Muscle layer of duodenum (tissue), 2 donors: ENCODE data around the gene ENPP7.
"Not testable (repeated sequence)": the region's sequence is repeated elsewhere in the genome, so short reads cannot be mapped to it uniquely, and the experiment has no call there.

ENCODE experiments used
- H3K27ac ChIP-seq: one replicate; pipeline ENCODE4 v1.7.0; 2013; ENCODE audit warnings: mild to moderate bottlenecking, low read length
- H3K27me3 ChIP-seq: one replicate; pipeline ENCODE4 v1.7.0; 2013; ENCODE audit warnings: low read depth, mild to moderate bottlenecking, control low read depth, low read length
- H3K36me3 ChIP-seq, 2 donors: one replicate each; pipeline ENCODE4 v1.7.0; 2013; ENCODE audit warnings: low read length in 2 of 2, control low read depth in 1 of 2, mild to moderate bottlenecking in 1 of 2; ENCODE audit not compliant: insufficient read depth in 2 of 2, control insufficient read depth in 1 of 2
- H3K4me1 ChIP-seq, 2 donors: one replicate each; pipeline ENCODE4 v1.7.0; 2013; ENCODE audit warnings: low read length in 2 of 2, mild to moderate bottlenecking in 2 of 2, control low read depth in 1 of 2, moderate library complexity in 1 of 2; ENCODE audit not compliant: insufficient read depth in 2 of 2, control insufficient read depth in 1 of 2
- H3K4me3 ChIP-seq, 2 donors: one replicate each; pipeline ENCODE4 v1.7.0; 2013; ENCODE audit warnings: low read length in 2 of 2, low read depth in 1 of 2, mild to moderate bottlenecking in 1 of 2
- H3K9me3 ChIP-seq, 2 donors: one replicate each; pipeline ENCODE4 v1.7.0; 2013; ENCODE audit warnings: low read length in 2 of 2, control low read depth in 1 of 2, mild to moderate bottlenecking in 1 of 2; ENCODE audit not compliant: control insufficient read depth in 1 of 2
- donor health status: healthy.

The ENPP7 gene

DNA sequence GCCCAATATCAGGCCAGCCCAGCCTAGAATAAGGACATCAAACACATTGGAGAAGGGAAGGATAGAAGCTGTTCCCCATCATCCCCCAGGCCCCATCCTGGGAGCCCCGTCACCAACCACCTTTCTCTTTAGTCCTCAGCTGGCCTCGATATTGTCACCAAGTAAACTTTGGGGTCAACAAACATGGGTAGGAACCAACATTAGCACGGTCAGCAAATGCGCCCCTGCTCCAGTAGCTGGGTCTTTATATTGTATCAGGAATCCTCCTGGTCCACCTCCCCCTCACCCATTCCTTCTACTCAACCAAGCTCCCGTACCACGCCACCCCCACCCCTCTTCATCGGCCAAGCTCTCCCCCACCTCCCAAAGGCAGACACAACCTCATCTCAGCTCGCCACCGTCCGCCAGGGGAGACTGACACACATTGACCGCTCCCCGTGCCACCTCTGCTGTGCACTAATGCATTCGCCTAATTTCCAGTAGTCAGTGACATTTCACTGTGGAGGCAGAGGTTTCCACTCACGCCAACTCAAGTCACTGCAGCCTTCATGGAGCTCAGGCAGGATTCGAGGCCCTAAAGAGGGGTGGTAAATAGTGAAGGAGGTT is 26.5 kb downstream of the ENPP7 start:
- H3K4me3 ChIP-seq: no peak overlapping the region
- no peaks in the 10 kb centered on the region for H3K9me3 ChIP-seq
- no peaks in the 10 kb centered on the region for H3K4me1 ChIP-seq
- H3K36me3 ChIP-seq: no peaks in the 10 kb centered on the region
- H3K27ac ChIP-seq: no peak overlapping the region
- H3K27me3 ChIP-seq: no peaks in the 10 kb centered on the region

DNA sequence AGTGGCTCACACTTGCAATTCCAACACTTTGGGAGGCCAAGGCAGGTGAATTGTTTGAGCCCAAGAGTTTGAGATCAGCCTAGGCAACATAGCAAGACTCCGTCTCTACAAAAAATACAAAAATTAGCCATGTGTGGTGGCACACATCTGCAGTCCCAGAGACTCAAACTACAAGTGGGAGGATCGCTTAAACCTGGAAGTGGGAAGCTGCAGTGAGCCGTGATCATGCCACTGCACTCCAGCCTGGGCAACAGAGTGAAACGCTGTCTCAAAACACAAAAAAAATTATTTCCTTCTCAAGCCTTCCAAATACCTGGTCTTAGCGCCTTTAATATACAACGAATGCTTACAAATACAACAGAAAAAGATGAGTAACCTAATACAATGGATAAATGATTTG is 27.5 kb downstream of the ENPP7 start:
- Histone ChIP-seq H3K9me3 (no peaks in the 10 kb centered on the region), H3K4me1 (no peaks in the 10 kb centered on the region), H3K27ac (no peak overlapping the region), H3K36me3 (no peaks in the 10 kb centered on the region), H3K27me3 (no peaks in the 10 kb centered on the region), H3K4me3 (no peak overlapping the region)

DNA sequence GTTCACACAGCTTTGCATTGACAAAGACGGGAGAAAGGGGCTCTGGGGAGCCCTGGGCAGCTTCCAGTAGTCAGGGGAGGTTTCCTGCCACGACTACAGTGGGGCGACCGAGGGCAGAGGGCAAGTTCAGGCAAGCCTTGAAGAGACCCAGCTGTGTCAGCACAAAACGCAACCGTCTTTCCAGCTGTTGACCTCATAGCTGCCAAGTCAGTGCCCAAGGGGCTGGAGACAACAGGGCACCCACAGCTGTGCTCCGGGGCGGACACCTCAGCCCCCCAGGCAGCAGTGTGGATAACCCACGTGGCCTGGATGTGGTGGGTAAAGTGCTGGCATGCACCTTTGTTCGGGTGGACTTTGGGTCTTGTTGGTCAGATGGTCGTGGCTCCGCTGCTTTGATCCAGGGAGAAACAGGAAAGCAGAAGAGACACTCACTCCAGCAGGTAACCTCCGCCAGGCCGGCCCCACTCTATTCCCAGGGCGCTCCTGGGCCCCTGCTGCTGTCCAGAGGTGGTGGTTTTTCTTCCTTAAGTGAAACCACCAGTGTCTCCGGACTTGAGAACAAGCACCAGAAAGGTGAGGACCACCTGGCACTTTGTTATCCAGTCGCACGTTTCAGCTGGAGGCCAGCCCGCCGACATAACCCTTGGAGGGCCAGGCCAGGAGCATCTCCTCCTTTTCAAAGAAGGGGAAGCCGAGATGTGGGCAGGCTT is 29.6 kb downstream of the ENPP7 start:
- no peaks in the 10 kb centered on the region for H3K36me3 ChIP-seq
- H3K9me3 ChIP-seq: no peaks in the 10 kb centered on the region
- no peaks in the 10 kb centered on the region for H3K27me3 ChIP-seq
- H3K4me1 ChIP-seq: no peaks in the 10 kb centered on the region
- no peak overlapping the region for H3K27ac ChIP-seq
- no peak overlapping the region for H3K4me3 ChIP-seq

DNA sequence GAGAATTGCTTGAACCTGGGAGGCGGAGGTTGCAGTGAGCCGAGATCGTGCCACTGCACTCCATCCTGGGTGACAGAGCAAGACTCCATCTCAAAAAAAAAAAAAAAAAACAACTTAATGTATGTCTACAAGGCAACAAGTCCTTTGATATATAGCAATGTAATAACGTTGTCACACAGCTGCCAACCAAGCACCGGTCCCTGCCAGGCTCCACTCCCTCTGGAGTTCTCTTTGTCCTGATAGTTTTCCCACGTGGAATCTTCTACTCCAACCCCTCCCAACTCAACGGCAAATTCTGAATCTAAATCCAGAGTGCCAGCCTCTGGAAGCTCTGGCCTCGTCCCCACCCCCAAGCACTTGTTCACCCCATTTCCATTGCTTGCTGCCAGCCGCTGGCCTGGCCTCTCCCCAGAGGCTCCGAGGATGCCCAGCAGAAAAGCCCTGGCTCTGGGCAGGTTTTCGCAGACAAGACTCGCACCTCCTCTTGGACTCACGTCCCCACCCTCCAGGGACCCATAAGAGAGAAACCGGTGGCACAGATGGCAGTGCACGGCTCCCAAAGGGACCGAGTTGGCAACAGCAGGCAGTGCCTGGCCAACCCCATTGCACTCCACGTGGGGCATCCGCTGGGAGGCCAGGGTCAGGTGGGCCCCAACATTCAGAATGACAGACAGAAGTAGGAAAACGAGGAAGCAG is 31.3 kb downstream of the ENPP7 start:
- H3K4me1 ChIP-seq: no peaks in the 10 kb centered on the region
- H3K27me3 ChIP-seq: no peaks in the 10 kb centered on the region
- no peak overlapping the region for H3K4me3 ChIP-seq
- H3K36me3 ChIP-seq: no peaks in the 10 kb centered on the region
- no peaks in the 10 kb centered on the region for H3K9me3 ChIP-seq
- no peak overlapping the region for H3K27ac ChIP-seq

DNA sequence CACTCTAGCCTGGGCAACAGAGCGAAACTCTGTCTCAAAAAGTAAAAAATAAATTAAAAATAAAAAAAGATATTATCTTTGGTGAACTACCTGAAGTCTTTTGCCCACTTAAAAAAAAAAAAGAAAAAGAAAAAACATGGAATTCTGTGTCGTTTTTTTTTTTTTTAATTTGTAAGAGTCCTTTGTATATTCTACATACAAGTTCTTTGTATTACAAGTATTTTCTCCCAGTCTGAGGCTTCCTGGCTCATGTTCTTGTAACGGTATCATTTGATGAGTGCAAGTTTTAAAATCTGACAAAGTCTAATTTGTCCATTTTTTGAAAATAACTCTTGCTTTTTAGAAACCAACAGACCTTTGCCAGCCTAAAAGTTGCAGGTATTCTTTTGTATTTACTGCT is 35.0 kb downstream of the ENPP7 start:
- no peaks in the 10 kb centered on the region for H3K36me3 ChIP-seq
- no peaks in the 10 kb centered on the region for H3K27me3 ChIP-seq
- H3K9me3 ChIP-seq: no peaks in the 10 kb centered on the region
- no peak overlapping the region for H3K4me3 ChIP-seq
- H3K4me1 ChIP-seq: no peaks in the 10 kb centered on the region
- H3K27ac ChIP-seq: no peak overlapping the region

DNA sequence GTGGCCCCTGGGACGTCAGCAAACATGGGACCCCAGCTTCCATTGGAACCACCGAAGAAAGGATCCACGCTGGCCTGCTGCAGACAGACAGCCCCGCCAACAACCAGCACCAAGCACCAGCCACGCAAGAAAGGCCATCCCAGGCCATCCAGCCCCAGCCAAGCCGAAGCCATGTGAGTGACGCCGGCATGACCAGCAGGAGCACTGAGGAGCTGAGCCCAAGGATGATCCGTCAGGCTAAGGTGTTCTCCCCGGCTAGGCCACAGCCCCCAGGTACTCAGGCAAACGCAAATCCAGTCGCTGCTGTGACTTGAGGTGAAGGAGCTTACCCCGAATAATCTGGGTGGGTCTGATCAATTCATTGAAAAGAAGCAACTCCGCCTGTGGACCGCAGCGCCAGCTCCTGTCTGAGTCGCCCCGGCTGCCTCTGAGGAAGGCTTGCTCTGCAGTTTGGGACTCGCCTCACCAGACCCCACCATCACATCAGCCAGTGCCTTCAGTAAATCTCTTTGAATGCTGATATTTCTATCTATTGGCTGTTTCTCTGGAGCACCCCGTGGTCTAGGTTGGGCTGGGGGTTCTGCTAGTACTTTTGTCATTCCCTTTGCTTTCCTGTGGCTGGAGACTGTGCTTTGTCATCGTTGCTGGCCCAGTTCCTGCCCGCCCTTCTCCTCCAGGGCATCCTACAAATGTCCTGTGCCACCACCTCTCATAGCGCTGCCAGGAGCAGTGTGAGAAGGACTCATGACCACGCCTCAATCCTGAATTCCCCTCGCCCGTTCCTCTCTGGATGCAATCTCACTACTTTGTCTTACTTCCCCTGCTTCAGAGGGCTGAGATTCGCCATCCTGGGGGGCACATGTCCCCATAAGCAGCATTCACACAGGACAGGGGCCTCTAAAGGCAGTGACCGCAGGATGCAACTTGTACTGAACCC is 39.1 kb downstream of the ENPP7 start:
- Histone ChIP-seq H3K27ac (no peak overlapping the region), H3K4me3 (no peak overlapping the region), H3K9me3 (no peaks in the 10 kb centered on the region), H3K27me3 (peaks cover 14% of the 10 kb centered on the region), H3K36me3 (no peaks in the 10 kb centered on the region), H3K4me1 (no peaks in the 10 kb centered on the region)

DNA sequence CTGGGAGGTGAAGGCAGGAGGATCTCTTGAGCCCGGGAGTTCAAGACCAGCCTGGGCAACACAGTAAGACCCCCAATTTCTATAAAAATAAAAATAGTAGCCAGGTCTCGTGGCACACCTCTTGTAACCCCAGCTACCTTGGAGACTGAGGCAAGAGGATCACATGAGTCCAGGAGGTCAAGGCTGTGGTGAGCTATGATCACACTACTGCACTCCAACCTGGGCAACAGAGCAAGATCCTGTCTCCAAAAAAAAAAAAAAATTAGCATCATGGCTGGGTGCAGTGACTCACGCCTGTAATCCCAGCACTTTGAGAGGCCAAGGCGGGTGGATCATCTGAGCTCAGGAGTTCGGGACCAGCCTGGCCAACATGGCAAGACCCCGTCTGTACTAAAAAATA is 40.5 kb downstream of the ENPP7 start:
- no peaks in the 10 kb centered on the region for H3K4me1 ChIP-seq
- no peaks in the 10 kb centered on the region for H3K9me3 ChIP-seq
- H3K4me3 ChIP-seq: no peak overlapping the region
- peaks cover 28% of the 10 kb centered on the region for H3K27me3 ChIP-seq
- no peaks in the 10 kb centered on the region for H3K36me3 ChIP-seq
- no peak overlapping the region for H3K27ac ChIP-seq

DNA sequence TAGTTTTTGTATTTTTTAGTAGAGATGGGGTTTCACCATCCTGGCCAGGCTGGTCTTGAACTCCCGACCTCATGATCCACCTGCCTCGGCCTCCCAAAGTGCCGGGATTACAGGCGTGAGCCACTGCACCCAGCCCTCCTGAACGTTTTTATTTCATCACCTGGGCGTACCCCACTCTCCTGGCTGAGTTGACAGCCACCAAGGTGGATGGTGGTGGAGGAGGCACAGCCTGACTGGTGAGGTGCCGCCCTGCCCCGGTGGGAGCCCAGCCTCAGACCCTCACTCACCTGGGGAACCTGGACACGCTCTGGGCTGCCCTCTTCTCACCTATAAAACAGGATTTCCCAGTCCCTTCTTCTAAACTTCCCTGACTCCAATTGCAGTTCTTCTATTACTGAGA is 42.0 kb downstream of the ENPP7 start:
- H3K27me3 ChIP-seq: peaks cover 36% of the 10 kb centered on the region
- not testable (repeated sequence) for H3K9me3 ChIP-seq, H3K4me1 ChIP-seq, H3K36me3 ChIP-seq, H3K27ac ChIP-seq, H3K4me3 ChIP-seq

DNA sequence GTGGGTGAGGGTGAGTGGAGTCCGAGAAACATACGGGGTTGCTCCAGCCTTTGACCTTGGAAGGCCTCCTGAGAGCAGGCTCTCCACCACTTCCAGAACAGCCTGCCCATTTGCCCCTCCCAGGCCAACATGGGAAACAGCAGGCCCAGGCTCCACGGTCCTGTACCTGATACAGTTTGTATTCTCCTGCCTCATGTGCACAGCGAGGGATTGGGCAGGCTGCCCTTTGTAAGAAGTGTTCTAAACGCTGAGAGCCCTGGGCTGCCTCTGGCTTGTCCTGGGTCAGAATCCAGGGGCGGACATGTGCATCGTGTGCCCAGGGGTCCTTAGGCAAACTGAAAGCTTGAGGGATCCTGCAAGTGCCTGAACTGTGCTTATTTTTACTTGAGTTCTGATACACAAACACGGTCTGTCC is 43.8 kb downstream of the ENPP7 start:
- Histone ChIP-seq H3K4me1 (peaks cover 0 to 20% of the 10 kb centered on the region in 2 donors), H3K27me3 (peaks cover 43% of the 10 kb centered on the region), H3K9me3 (no peaks in the 10 kb centered on the region), H3K36me3 (no peaks in the 10 kb centered on the region), H3K27ac (no peak overlapping the region), H3K4me3 (no peak overlapping the region)

DNA sequence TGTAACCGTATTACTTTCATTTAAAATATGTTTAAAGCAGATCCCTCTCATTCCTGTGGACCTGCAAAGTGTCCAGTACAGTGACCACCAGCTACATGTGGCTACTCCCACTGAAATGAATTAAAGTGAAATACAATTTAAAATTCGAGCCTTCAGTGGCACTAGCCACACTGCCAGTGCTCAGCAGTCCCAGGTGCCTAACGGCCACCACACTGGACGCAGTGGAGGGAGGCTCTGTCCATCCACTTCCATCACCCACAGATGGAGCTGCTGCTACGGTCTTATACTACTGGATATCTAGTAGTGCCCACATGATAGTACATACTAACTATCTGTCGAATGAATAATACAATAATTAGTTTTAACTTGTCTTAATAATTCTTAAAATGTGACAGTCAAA is 44.9 kb downstream of the ENPP7 start:
- peaks cover 0 to 21% of the 10 kb centered on the region in 2 donors for H3K4me1 ChIP-seq
- no peak overlapping the region for H3K4me3 ChIP-seq
- no peaks in the 10 kb centered on the region for H3K36me3 ChIP-seq
- no peak overlapping the region for H3K27ac ChIP-seq
- peaks cover 48% of the 10 kb centered on the region for H3K27me3 ChIP-seq
- no peaks in the 10 kb centered on the region for H3K9me3 ChIP-seq
